ENCODE measurements around the gene GIPC3.
"Not testable (repeated sequence)": the region's sequence is repeated elsewhere in the genome, so short reads cannot be mapped to it uniquely, and the experiment has no call there.

The GIPC3 gene

DNA sequence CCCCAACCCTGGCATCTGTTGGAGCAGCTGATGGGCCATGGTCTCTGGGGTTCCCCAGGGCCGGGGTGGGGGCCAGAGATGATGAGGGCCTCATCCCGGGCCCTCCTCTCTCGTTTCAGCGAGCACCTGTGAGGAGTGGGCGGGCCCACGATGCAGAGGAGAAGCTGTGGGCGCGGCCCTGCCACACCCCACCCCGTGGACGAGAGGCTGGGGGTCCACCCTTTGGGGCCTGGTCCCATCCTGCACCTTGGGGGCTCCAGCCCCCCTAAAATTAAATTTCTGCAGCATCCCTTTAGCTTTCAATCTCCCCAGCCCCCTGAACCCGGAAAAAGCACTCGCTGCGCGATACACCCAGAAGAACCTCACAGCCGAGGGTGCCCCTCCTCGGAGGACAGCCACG is 6.9 kb upstream of the GIPC3 start:
- DNase-seq, result no peak

DNA sequence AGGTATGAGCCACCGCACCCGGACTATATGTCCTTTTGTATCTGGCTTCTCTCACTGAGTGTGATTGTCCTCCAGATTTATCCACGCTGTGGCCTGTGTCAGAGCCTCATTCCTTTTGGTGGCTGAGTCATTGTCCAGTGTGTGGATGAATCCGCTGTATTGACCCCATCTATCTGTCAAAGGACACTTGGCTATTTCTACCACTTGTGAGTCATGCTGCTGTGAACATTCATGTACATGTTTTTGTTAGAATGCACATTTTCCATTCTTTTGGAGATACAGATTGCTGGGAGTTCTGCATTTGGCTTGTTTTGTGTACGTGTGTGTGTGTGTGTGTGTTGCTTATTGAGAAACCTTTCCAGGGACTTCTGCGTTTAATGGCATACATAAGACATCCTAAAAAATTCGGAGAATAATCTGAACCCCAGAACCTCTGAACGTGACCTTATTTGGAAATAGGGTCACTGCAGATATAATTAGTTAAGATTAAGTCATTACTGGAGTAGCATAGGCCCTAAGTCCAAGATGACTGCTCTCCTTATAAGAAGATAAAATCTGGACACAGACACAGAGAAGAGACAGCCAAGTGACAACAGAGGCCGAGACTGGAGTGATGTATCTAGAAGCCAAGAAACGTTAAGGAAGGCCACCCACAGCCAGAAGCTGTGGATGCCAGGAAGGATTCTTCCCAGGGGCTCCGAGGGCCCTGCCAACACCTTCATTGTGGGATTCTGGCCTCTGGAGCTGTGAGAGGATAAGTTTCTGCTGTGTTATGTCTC is 4.9 kb upstream of the GIPC3 start:
- peak; percentile 22 for DNase-seq

GRCh38 chr19:3581792-3582191 is 3.5 kb upstream of the GIPC3 start:
- not testable (repeated sequence) for DNase-seq

DNA sequence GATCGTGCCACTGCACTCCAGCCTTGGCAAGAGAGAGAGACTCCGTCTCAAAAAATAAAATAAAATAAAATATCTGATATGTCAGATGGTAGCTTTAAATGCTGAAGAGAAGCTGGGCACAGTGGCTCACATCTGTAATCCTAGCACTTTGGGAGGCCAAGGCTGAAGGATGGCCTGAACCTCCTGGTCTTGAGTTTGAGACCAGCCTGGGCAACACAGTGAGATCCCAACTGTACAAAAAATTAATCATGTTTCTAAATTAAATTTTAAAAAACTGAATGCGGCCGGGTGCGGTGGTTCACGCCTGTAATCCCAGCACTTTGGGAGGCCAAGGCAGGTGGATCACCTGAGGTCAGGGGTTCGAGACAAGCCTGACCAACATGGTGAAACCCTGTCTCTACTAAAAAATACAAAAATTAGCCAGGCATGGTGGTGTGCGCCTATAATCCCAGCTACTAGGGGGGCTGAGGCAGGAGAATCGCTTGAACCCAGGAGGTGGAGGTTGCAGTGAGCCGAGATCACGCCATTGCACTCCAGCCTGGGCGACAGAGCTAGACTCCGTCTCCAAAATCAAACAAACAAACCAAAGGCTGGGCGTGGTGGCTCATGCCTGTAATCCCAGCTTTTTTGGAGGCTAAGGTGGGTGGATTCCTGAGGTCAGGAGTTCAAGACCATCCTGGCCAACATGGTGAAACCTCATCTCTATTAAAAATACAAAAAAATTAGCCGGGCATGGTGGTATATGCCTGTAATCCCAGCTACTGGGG is 1.1 kb upstream of the GIPC3 start:
- not testable (repeated sequence) for DNase-seq

GRCh38 chr19:3586127-3586626 is 899 bp downstream of the GIPC3 start:
- DNase-seq, result peak; percentile 28

DNA sequence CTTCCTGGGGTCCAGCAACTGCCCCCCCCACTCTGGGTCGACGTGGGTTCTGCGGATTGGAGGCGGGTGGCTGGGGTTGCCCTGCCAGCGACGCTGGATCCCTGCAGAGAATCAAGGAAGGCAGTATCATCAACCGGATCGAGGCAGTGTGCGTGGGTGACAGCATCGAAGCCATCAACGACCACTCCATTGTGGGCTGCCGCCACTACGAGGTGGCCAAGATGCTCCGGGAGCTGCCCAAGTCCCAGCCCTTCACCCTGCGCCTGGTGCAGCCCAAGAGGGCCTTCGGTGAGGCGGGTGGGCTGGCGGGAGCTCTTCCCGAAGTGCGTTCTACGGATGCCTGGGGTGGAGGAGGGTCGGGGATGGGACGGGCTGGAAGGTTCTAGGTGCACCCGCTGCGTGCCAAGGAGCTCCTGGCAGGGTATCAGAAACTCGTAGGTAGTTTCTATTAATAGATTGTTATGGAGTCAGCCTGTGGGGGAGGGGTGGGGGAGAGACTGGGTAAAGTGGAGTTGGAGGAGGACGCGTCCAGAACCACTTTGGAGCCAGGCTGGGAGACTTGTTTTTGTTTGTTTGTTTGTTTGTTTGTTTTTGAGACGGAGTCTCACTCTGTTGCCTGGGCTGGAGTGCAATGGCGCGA is 1.5 kb downstream of the GIPC3 start:
- DNase-seq, result peak; percentile 47

DNA sequence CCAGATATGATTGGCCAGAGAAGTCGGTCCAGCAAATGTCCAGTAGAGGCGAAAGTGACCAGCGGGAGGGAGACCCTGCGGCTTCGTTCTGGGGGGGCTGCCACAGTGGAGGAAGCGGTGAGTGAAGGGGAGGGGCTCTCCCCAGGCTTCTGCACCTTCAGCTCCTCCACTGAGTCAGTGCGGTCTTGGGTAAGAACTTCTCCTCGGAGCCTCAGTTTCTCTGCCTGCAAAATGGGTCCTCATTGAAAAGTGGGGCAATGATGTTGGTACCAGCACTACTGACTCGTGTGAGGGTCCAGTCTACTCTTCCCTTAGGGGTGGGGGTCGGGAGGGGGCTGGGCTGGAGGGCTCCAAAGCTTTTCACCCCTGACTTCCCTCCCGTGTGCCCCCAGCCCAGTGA is 4.2 kb downstream of the GIPC3 start:
- DNase-seq, result no peak

DNA sequence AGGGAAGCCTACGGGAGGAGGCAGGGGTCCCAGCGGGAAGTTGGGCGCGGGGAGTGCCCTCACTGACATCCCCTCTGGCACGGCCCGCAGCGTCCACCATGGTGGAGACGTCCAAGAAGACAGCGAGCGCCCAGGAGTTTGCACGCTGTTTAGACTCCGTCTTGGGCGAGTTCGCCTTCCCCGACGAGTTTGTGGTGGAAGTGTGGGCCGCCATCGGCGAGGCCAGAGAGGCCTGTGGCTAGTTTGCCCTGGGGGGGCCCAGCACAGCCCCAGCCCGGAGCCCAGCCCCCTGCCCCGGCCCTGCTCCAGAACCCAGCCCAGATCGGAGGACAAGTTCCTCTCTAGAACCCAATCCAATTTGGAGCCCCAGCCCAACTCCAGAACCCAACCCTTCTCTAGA is 4.7 kb downstream of the GIPC3 start:
- no peak for DNase-seq

- no peak for DNase-seq
These were observed 5.8 kb downstream of the GIPC3 start for GRCh38 chr19:3590991-3591659.

- no peak for DNase-seq
These were observed 6.8 kb downstream of the GIPC3 start for GRCh38 chr19:3591876-3592613.

DNA sequence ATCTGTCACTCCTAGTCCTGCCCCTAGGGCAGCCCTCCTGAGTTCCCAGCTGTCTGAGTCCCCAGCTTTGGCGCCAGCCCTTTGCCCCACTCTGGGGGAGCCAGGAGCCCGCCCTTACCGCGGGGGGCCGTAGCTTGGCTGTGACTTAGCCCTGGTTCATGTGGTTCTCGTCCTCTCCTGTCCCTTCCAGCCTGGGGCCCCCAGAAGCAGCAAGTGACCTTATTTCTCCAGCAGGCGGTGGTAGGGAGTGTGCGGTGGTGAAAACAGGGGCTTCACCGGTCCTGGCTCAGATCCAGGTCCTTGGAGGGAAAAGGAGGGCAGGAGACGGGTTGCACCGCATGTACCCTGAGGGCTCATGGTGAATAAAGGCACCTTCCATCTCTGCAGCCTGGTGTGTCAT is 7.9 kb downstream of the GIPC3 start:
- DNase-seq, result no peak

DNA sequence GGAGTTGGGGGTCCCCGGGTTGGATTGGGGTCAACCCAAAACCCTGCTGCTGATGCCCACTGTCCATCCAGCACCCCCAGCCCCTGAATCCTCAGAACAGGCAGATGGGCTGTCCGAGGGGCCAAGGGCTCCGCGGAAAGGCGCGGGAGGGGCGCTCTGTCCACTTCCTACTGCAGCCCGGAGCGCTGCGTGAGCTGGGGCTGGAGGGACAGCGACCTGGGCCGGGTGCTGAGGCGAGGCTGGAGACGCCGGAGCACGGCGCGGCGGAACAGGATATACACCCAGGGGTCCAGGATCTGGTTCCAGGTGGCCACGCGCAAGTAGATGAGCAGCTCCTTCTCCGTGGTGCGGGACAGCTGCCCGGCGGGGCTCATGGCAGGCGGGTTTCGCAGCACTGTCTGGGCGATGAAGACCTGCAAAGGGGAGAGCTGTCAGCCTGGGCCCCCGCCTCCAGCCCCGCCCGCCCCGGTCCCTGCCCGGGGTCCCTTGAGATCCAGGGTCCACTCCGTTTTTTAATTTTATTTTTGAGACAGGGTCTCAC is 10.3 kb downstream of the GIPC3 start:
- DNase-seq, result no peak

DNA sequence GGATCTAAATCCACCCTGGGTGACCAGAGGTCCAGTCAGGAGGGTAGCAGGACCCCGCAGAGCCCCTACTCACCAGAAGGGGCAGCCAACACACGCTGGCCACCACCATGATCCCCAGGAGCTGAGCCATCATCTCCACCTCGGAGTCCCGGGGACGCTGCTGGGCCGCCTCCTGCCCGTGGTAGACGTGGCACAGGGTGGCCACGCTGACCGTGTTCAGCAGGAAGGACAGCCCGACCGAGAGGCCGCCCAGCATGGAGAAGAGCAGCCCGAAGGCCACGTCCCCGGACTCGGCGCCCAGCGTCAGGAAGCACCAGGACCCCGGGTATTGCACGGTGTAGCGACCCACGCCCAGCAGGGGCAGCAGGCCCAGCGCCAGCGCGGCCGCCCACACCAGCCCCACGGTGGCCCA is 14.5 kb downstream of the GIPC3 start:
- DNase-seq, result no peak

DNA sequence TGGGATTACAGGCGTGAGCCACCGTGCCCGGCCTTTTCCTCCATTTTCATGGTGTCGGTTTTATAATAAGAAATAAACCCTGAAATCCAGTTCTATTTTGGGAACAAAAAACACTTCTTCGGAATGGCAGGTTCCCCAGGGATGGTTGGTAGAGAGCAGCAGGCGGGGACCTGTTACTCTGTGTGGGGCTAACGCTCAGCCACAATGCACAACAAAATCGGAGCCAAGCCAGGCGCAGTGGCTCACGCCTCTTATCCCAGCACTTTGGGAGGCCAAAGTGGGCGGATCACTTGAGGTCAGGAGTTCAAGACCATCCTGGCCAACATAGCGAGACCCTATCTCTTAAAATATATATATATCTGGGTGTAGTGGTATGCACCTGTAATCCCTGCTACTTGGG is 15.7 kb downstream of the GIPC3 start:
- no peak for DNase-seq

DNA sequence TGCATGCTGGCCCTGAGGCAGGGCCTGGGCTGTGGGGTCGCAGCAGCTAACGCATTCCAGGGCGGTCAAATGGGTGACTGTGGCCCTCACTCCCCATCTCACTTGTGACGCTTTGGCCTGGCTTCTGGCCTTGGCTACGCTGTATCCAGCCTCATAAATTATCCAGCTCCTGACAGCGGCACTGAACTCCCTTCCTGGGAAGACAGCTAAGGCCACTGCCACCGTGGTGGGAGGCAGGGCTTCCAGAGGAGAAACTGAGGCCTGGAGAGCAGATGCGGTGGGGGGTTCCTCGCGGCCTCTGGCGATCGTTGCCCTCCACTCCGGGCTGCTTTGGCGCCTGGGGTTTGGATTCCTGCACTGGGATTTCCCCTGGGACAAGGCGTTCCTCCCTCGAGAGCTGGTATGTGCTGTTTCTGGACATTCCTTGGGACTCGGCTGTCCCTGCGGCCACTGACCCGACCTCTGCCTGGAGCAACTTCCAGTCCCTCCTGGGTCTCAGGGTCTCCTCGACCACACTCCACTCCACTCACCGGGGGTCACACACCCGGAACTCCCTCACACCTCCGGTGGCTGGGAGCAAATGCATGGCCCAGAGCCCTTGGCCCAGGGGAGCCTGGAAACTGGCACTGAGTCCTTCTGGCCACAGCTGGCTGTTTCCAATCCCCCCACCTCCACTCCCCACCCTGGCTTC is 18.0 kb downstream of the GIPC3 start:
- no peak for DNase-seq

- no peak for DNase-seq
These were observed 19.1 kb downstream of the GIPC3 start for GRCh38 chr19:3604227-3604986.

GRCh38 chr19:3604987-3605343 is 19.7 kb downstream of the GIPC3 start:
- DNase-seq, result no peak

DNA sequence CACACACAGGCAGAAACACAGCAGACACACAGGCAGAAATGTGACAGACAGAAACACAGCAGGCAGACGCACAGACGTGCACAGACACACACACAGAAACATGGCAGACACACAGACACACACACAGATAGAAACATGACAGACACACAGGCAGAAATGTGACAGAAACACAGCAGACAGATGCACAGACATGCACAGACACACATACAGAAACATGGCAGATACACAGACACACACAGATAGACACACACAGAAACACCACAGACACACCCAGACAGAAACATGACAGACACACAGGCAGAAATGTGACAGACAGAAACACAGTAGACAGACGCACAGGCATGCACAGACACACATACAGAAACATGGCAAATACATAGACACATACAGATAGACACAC is 20.1 kb downstream of the GIPC3 start:
- no peak for DNase-seq

DNA sequence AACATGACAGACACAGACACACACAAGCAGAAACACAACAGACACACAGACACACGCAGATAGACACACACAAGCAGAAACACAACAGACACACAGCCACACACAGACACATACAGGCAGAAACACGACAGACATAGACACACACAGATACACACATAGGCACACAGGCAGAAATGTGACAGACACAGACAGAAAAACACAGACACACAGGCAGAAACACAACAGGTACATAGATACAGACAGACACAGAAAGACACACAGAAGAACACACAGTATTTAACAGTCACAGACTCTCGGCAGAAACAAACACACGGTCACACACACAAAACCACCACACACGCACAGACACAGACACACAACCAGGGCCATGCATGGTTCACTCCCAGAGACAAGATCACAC is 20.5 kb downstream of the GIPC3 start:
- DNase-seq, result no peak

GRCh38 chr19:3606174-3606689 is 21.0 kb downstream of the GIPC3 start:
- DNase-seq, result peak; percentile 86
